ENCODE measurements around the gene TXNDC11.

DNA sequence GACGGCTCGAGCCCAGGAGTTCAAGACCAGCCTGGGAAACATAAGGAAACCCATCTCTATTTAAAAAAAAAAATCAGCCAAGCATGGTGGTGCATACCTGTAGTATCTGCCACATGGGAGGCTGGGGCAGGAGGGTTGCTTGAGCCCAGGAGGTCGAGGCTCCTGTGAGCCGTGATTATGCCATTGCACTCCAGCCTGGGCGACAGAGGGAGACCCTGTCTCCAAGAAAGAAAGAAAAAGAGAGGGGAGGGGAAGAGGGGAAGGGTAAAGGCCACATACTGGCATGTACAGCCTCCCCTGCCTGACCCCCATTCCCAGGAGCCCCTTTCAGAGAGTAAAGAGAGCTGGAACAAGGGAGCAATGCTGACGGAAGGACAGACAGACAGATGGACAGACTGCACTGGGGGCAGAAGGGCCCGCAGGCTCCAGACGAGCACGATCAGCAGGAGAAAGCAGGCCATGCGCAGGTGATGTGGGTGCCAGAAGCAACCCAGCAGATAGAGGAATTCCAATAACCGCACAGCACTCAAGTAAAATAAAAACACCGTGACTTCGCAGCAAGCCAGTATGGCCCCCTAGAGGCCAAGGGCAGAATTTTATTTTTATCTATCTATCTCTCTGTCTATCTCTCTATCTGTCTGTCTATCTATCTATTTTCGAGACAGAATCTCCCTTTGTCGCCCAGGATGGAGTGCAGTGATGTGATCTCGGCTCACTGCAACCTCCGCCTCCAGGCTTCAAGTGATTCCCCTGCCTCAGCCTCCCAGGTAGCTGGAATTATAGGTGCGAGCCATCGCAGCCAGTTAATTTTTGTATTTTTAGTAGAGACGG lies 101.5 kb downstream of the TXNDC11 start:
- TF ChIP-seq, protein P1, sequence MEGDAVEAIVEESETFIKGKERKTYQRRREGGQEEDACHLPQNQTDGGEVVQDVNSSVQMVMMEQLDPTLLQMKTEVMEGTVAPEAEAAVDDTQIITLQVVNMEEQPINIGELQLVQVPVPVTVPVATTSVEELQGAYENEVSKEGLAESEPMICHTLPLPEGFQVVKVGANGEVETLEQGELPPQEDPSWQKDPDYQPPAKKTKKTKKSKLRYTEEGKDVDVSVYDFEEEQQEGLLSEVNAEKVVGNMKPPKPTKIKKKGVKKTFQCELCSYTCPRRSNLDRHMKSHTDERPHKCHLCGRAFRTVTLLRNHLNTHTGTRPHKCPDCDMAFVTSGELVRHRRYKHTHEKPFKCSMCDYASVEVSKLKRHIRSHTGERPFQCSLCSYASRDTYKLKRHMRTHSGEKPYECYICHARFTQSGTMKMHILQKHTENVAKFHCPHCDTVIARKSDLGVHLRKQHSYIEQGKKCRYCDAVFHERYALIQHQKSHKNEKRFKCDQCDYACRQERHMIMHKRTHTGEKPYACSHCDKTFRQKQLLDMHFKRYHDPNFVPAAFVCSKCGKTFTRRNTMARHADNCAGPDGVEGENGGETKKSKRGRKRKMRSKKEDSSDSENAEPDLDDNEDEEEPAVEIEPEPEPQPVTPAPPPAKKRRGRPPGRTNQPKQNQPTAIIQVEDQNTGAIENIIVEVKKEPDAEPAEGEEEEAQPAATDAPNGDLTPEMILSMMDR (conservative IDR thresholded peaks at IDR 0.05) = peak; percentile 88
- no peak for TF ChIP-seq EZH2 (IDR thresholded peaks at IDR 0.05; ENCODE audit: low read depth)

Measured in PC-9 (cell line).